KMS-11 (cell line): Measurements from ENCODE around the gene KIF6.

Experiments used
- H2AFZ ChIP-seq: fragments of 200-600 bp; sonication (generic); 2 replicates; pipeline ENCODE4 v1.6.1; 2016; ENCODE audit warnings: antibody characterized with exemption, mixed run types, low read depth
- H3K27ac ChIP-seq: fragments of 200-600 bp; sonication (generic); 2 replicates; pipeline ENCODE4 v1.6.1; 2016; ENCODE audit warnings: mild to moderate bottlenecking, mixed run types
- H3K27me3 ChIP-seq: fragments of 200-600 bp; sonication (generic); 2 replicates; pipeline ENCODE4 v1.6.1; 2017; ENCODE audit warnings: mild to moderate bottlenecking, low read depth, mixed run types, moderate library complexity; ENCODE audit not compliant: insufficient read depth
- H3K36me3 ChIP-seq: fragments of 200-600 bp; sonication (generic); 2 replicates; pipeline ENCODE4 v1.6.1; 2017; ENCODE audit warnings: mild to moderate bottlenecking, mixed run types; ENCODE audit not compliant: insufficient read depth
- H3K4me1 ChIP-seq: fragments of 200-600 bp; sonication (generic); 2 replicates; pipeline ENCODE4 v1.6.1; 2016; ENCODE audit warnings: mild to moderate bottlenecking, low read depth, mixed run types; ENCODE audit not compliant: poor library complexity, severe bottlenecking
- H3K4me2 ChIP-seq: fragments of 200-600 bp; sonication (generic); 2 replicates; pipeline ENCODE4 v1.7.0; 2016; ENCODE audit warnings: mild to moderate bottlenecking, mixed run types
- H3K4me3 ChIP-seq: fragments of 200-600 bp; sonication (generic); IDR thresholded peaks from 2 replicates; pipeline ENCODE4 v1.6.1; 2017; ENCODE audit warnings: low read depth, low read length, mixed read lengths; ENCODE audit not compliant: insufficient read depth
- H3K79me2 ChIP-seq: fragments of 200-600 bp; sonication (generic); 2 replicates; pipeline ENCODE4 v1.6.1; 2016; ENCODE audit warnings: low read depth, mixed run types; ENCODE audit not compliant: insufficient read depth
- H3K9ac ChIP-seq: fragments of 200-600 bp; sonication (generic); 2 replicates; pipeline ENCODE4 v1.6.1; 2016; ENCODE audit warnings: mild to moderate bottlenecking, mixed run types
- H4K20me1 ChIP-seq: fragments of 200-600 bp; sonication (generic); 2 replicates; pipeline ENCODE4 v1.6.1; 2016; ENCODE audit warnings: mild to moderate bottlenecking, mixed run types; ENCODE audit not compliant: insufficient read depth
- CTCF ChIP-seq: fragments of 200-600 bp; sonication (generic); conservative IDR thresholded peaks from 2 replicates; pipeline ENCODE4 v1.6.1; 2017; ENCODE audit warnings: low read depth, mild to moderate bottlenecking, antibody characterized with exemption, low read length, moderate library complexity, mixed read lengths

The KIF6 gene

GRCh38 chr6:39341352-39341751 lies 383.9 kb downstream of the KIF6 start:
- Histone ChIP-seq H3K79me2 (no peaks in the 10 kb centered on the region), H3K27me3 (no peaks in the 10 kb centered on the region), H3K4me2 (no peak overlapping the region), H3K4me1 (no peaks in the 10 kb centered on the region), H2AFZ (no peak overlapping the region), H3K27ac (no peak overlapping the region), H3K4me3 (no peak overlapping the region), H3K36me3 (no peaks in the 10 kb centered on the region), H4K20me1 (no peaks in the 10 kb centered on the region), H3K9ac (no peak overlapping the region)
- TF ChIP-seq CTCF: no peak

- no peak overlapping the region for H2AFZ ChIP-seq
- H3K4me1 ChIP-seq: no peaks in the 10 kb centered on the region
- H3K27ac ChIP-seq: no peak overlapping the region
- no peak for TF ChIP-seq CTCF
- H3K4me3 ChIP-seq: no peak overlapping the region
- no peak overlapping the region for H3K4me2 ChIP-seq
- no peaks in the 10 kb centered on the region for H3K79me2 ChIP-seq
- no peaks in the 10 kb centered on the region for H4K20me1 ChIP-seq
- no peaks in the 10 kb centered on the region for H3K36me3 ChIP-seq
- H3K27me3 ChIP-seq: no peaks in the 10 kb centered on the region
- no peak overlapping the region for H3K9ac ChIP-seq
These were observed 385.2 kb downstream of the KIF6 start for GRCh38 chr6:39339868-39340550.

- no peak overlapping the region for H3K27ac ChIP-seq
- no peak overlapping the region for H3K4me3 ChIP-seq
- H4K20me1 ChIP-seq: no peaks in the 10 kb centered on the region
- H2AFZ ChIP-seq: no peak overlapping the region
- H3K36me3 ChIP-seq: no peaks in the 10 kb centered on the region
- H3K4me1 ChIP-seq: no peaks in the 10 kb centered on the region
- H3K9ac ChIP-seq: no peak overlapping the region
- no peak for TF ChIP-seq CTCF
- no peaks in the 10 kb centered on the region for H3K27me3 ChIP-seq
- H3K79me2 ChIP-seq: no peaks in the 10 kb centered on the region
- H3K4me2 ChIP-seq: no peak overlapping the region
These were observed 385.9 kb downstream of the KIF6 start for GRCh38 chr6:39339096-39339867.

GRCh38 chr6:39338397-39338796 lies 386.8 kb downstream of the KIF6 start:
- no peak overlapping the region for H3K27ac ChIP-seq
- H3K27me3 ChIP-seq: no peaks in the 10 kb centered on the region
- H3K4me1 ChIP-seq: no peaks in the 10 kb centered on the region

More at GRCh38 chr6:39338397-39338796, 386.8 kb downstream of the KIF6 start:
- no peak overlapping the region for H3K9ac ChIP-seq
- no peak for TF ChIP-seq CTCF
- H3K79me2 ChIP-seq: no peaks in the 10 kb centered on the region
- H4K20me1 ChIP-seq: no peaks in the 10 kb centered on the region
- H3K4me2 ChIP-seq: no peak overlapping the region
- no peak overlapping the region for H2AFZ ChIP-seq
- H3K4me3 ChIP-seq: no peak overlapping the region
- H3K36me3 ChIP-seq: no peaks in the 10 kb centered on the region
